B cell (primary cell): ENCODE data around the gene TATDN2. TPM values are rescaled to one million over a fixed set of nuclear protein-coding genes. Genes with fewer than 3 reads are reported as not detected.
"Not testable (repeated sequence)": the region's sequence is repeated elsewhere in the genome, so short reads cannot be mapped to it uniquely, and the experiment has no call there.

Experiments used
- ATAC-seq: fragments of 200-7000 bp; cut with Tn5 transposase; one replicate; pipeline ENCODE4 v1.10.0; 2021; ENCODE audit warnings: low read depth, mild to moderate bottlenecking, moderate number of reproducible peaks, moderate library complexity
- CTCF ChIA-PET: fragments of 350-600 bp; sonication (Branson Sonifier 250); formaldehyde crosslinking; loops from one replicate; lab custom pipeline; 2021; ENCODE audit warnings: antibody characterized with exemption, inconsistent platforms; lab: Charles Lee
- POLR2A ChIA-PET: fragments of 350-600 bp; sonication (Branson Sonifier 250); formaldehyde crosslinking; loops from one replicate; lab custom pipeline; 2021; ENCODE audit warnings: antibody characterized with exemption; lab: Charles Lee
- DNase-seq: peaks from one replicate; pipeline ENCODE4 v3.0.0; 2013
- H2AFZ ChIP-seq: 2 replicates; pipeline ENCODE4 v1.6.1; 2012; ENCODE audit warnings: mild to moderate bottlenecking, low read depth, low read length; ENCODE audit not compliant: insufficient read depth, poor library complexity, severe bottlenecking
- H3K27ac ChIP-seq, 2 donors: 1 replicate in 1 of 2; 2 replicates in 1 of 2; pipeline ENCODE4 v1.5.1; 2012 to 2013; ENCODE audit warnings: low read length in 2 of 2, mild to moderate bottlenecking in 2 of 2, moderate library complexity in 1 of 2
- H3K27me3 ChIP-seq, 4 experiments: fragments of 200-600 bp in 1 of 4; sonication (generic) in 1 of 4; replicated peaks in 1 of 4; 1 replicate in 2 of 4; 2 replicates in 2 of 4; pipeline versions ENCODE4 v1.6.1 to v1.7.0; 2013 to 2016; ENCODE audit warnings: low read length in 3 of 4, mild to moderate bottlenecking in 2 of 4, mixed read lengths in 1 of 4, moderate library complexity in 1 of 4; ENCODE audit not compliant: insufficient read depth in 4 of 4, control insufficient read depth in 3 of 4; ENCODE audit errors: control extremely low read depth in 1 of 4
- H3K36me3 ChIP-seq, 2 experiments: replicated peaks in 1 of 2; 1 replicate in 1 of 2; 2 replicates in 1 of 2; pipeline versions ENCODE4 v1.6.1 to v1.7.1; 2013; ENCODE audit warnings: low read length in 1 of 2; ENCODE audit not compliant: insufficient read depth in 2 of 2, control insufficient read depth in 1 of 2; ENCODE audit errors: control extremely low read depth in 1 of 2, extremely low read depth in 1 of 2
- H3K4me1 ChIP-seq, 2 donors: fragments of 200-600 bp in 1 of 2; sonication (generic) in 1 of 2; 1 replicate in 1 of 2; 2 replicates in 1 of 2; pipeline versions ENCODE4 v1.5.1 to v1.6.1; 2013 to 2017; ENCODE audit warnings: low read length in 2 of 2; ENCODE audit not compliant: control insufficient read depth in 2 of 2, insufficient read depth in 2 of 2
- H3K4me2 ChIP-seq: replicated peaks from 2 replicates; pipeline ENCODE3; 2012; ENCODE audit warnings: mild to moderate bottlenecking, low read depth, low read length; ENCODE audit not compliant: poor library complexity, severe bottlenecking
- H3K4me3 ChIP-seq, 5 experiments: fragments of 200-600 bp in 1 of 5; sonication (generic) in 1 of 5; 1 replicate in 3 of 5; 2 replicates in 2 of 5; pipeline versions ENCODE4 v1.5.1 to v1.7.0; 2011 to 2016; ENCODE audit warnings: low read length in 4 of 5, mild to moderate bottlenecking in 4 of 5, low read depth in 2 of 5, control low read depth in 1 of 5, moderate library complexity in 1 of 5; ENCODE audit not compliant: insufficient read depth in 1 of 5; ENCODE audit errors: control extremely low read depth in 1 of 5, extremely low read depth in 1 of 5
- H3K79me2 ChIP-seq: fragments of 200-600 bp; sonication (generic); one replicate; pipeline ENCODE4 v1.6.0; 2016; ENCODE audit warnings: low read length; ENCODE audit not compliant: control insufficient read depth, insufficient read depth
- H3K9ac ChIP-seq: fragments of 200-600 bp; sonication (generic); 2 replicates; pipeline ENCODE4 v1.6.1; 2017; ENCODE audit warnings: mild to moderate bottlenecking, low read length, moderate library complexity
- H3K9me3 ChIP-seq, 3 donors: one replicate each; pipeline versions ENCODE4 v1.6.1 to v1.7.1; 2013; ENCODE audit warnings: low read length in 2 of 3; ENCODE audit not compliant: control insufficient read depth in 2 of 3, insufficient read depth in 1 of 3; ENCODE audit errors: control extremely low read depth in 1 of 3
- H4K20me1 ChIP-seq: 2 replicates; pipeline ENCODE4 v1.6.0; 2012; ENCODE audit warnings: mild to moderate bottlenecking, low read length; ENCODE audit not compliant: insufficient read depth, control insufficient read depth, poor library complexity, severe bottlenecking
- H3K27ac Mint-ChIP-seq: one replicate; pipeline ENCODE4 v1.8.0; 2021; ENCODE audit warnings: mixed read lengths
- H3K27me3 Mint-ChIP-seq: one replicate; pipeline ENCODE4 v1.8.0; 2021; ENCODE audit warnings: mixed read lengths
- H3K4me1 Mint-ChIP-seq: one replicate; pipeline ENCODE4 v1.8.0; 2021; ENCODE audit warnings: mixed read lengths
- H3K4me3 Mint-ChIP-seq: one replicate; pipeline ENCODE4 v1.8.0; 2021; ENCODE audit warnings: mixed read lengths
- H3K9me3 Mint-ChIP-seq: one replicate; pipeline ENCODE4 v1.8.0; 2022; ENCODE audit warnings: mixed read lengths; ENCODE audit not compliant: insufficient read depth
- EZH2 ChIP-seq: IDR thresholded peaks from 2 replicates; pipeline ENCODE4 v1.6.1; 2012; ENCODE audit warnings: borderline replicate concordance, low read depth, mild to moderate bottlenecking, moderate library complexity, low read length; ENCODE audit not compliant: insufficient read depth, poor library complexity, severe bottlenecking
- WGBS: methylation state at CpG from one replicate; pipeline ENCODE4 v1.1.5; 2013; ENCODE audit warnings: missing lambda C conversion rate; ENCODE audit not compliant: insufficient coverage; 5-methylcytosine and 5-hydroxymethylcytosine counted together
- intact Hi-C: fragments of 100-400 bp; cut with micrococcal nuclease; formaldehyde crosslinking; loops from one replicate; pipeline ENCODE4 v1.10.0; 2022
- polyA plus RNA-seq: library from polyadenylated mRNA; depleted of rRNA; stranded (reverse); fragments of >200 nt; gene quantifications from 2 replicates; pipeline ENCODE4 v1.2.3, GENCODE V29; 2012
- total RNA-seq, 2 donors: library from RNA; stranded (reverse); fragments of 120-200 nt in 1 of 2; gene quantifications; 1 replicate in 1 of 2; 2 replicates in 1 of 2; pipeline versions ENCODE4 v1.2.3 to v1.2.4, GENCODE V29; 2013 to 2022
- TF ChIP-seq, protein P1 (sequence below): fragments of 200-600 bp; IDR thresholded peaks from one replicate; pipeline ENCODE4 v1.8.0; 2022; ENCODE audit warnings: antibody characterized with exemption, mild to moderate bottlenecking

The TATDN2 gene
- total and polyA plus RNA-seq, 2 donors (not counting 1 experiment from before 2014, with no cell fraction given) = 24.7 to 62.9 TPM

GRCh38 chr3:10294030-10294586 is 45.8 kb downstream of the TATDN2 start:
- Histone ChIP-seq H2AFZ (no peak overlapping the region), H3K4me2 (peak overlapping the region; percentile 0), H3K4me1 (peaks cover 27 to 31% of the 10 kb centered on the region in 2 donors), H3K4me3 (no peak overlapping the region), H3K27me3 (no peaks in the 10 kb centered on the region), H3K36me3 (peaks cover 0 to 5% of the 10 kb centered on the region in 2 experiments), H4K20me1 (no peaks in the 10 kb centered on the region), H3K27ac (no peak overlapping the region), H3K9ac (no peak overlapping the region), H3K79me2 (peaks cover 10% of the 10 kb centered on the region), H3K9me3 (no peaks in the 10 kb centered on the region)
- POLR2A ChIA-PET = interaction anchor here (0.6 kb wide), 1 partner anchor 80 kb away, joined by 3 read pairs; no protein-coding TSS in a partner anchor
- H3K4me3 Mint-ChIP-seq = peak overlapping the region; percentile 30
- DNase-seq (no peak), ATAC-seq (no peak)
- no peaks in the 10 kb centered on the region for H3K27me3 Mint-ChIP-seq
- no peak for TF ChIP-seq EZH2
- TF ChIP-seq, protein P1, sequence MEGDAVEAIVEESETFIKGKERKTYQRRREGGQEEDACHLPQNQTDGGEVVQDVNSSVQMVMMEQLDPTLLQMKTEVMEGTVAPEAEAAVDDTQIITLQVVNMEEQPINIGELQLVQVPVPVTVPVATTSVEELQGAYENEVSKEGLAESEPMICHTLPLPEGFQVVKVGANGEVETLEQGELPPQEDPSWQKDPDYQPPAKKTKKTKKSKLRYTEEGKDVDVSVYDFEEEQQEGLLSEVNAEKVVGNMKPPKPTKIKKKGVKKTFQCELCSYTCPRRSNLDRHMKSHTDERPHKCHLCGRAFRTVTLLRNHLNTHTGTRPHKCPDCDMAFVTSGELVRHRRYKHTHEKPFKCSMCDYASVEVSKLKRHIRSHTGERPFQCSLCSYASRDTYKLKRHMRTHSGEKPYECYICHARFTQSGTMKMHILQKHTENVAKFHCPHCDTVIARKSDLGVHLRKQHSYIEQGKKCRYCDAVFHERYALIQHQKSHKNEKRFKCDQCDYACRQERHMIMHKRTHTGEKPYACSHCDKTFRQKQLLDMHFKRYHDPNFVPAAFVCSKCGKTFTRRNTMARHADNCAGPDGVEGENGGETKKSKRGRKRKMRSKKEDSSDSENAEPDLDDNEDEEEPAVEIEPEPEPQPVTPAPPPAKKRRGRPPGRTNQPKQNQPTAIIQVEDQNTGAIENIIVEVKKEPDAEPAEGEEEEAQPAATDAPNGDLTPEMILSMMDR = no peak
- intact Hi-C loops = no loop called here
- CTCF ChIA-PET = no interaction called here
- WGBS = 62% methylated on average over 11 of the region's 12 CpGs
- H3K4me1 Mint-ChIP-seq = peaks cover 38% of the 10 kb centered on the region
- H3K9me3 Mint-ChIP-seq = no peaks in the 10 kb centered on the region
- H3K27ac Mint-ChIP-seq = peak overlapping the region; percentile 75

- not testable (repeated sequence) for H3K27me3 ChIP-seq, H3K4me2 ChIP-seq
Measured at GRCh38 chr3:10298064-10298463, 49.8 kb downstream of the TATDN2 start.

More at GRCh38 chr3:10298064-10298463, 49.8 kb downstream of the TATDN2 start:
- H3K4me1 ChIP-seq = peaks cover 25% of the 10 kb centered on the region in 2 donors
- intact Hi-C loops, H3K9me3 ChIP-seq, H2AFZ ChIP-seq, H3K4me3 Mint-ChIP-seq, POLR2A ChIA-PET, DNase-seq, H3K27ac ChIP-seq, H3K27ac Mint-ChIP-seq, H3K9ac ChIP-seq, ATAC-seq, H4K20me1 ChIP-seq, H3K27me3 Mint-ChIP-seq, CTCF ChIA-PET, H3K9me3 Mint-ChIP-seq, H3K4me3 ChIP-seq: not testable (repeated sequence)
- H3K79me2 ChIP-seq = peaks cover 11% of the 10 kb centered on the region
- peaks cover 0 to 30% of the 10 kb centered on the region in 2 experiments for H3K36me3 ChIP-seq
- peaks cover 28% of the 10 kb centered on the region for H3K4me1 Mint-ChIP-seq
- WGBS = no CpG with 5 or more reads among the region's 1 CpG
